Measurements from ENCODE around the gene PRELID3B.

The PRELID3B gene

DNA sequence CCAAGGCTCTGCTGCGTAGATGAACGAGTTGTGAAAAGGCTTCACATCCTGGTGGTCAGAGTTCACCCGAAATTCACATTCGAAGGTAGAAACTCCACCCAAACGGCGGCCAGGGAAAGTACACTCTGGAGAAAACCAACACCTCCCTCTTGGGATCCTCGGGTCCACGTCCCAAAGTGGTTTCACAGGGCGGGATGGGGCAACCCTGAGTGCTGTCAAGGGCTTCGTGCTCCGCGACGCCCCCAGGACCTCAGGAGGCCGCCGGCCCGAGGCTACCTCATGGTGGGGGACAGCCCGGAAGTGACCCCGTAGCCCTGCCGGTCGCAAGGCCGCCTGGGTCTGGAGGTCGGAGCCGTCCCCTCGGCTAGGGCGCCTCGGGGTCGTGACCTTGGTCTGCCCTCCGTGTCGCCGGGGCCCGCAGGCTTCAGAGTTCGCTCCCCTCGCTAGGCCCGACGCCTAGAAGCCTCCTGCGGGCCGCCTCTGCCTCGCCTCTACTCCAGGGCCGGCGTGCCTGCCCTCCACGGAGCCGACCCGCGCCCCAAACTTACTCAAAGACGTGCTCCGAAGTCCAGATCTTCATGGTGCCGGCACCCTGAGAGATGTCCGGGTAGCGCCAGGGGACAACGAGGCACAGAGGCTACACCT lies at the start of gene PRELID3B:
TSS of gene PRELID3B (minus strand) at position 636 of the 645 bp plus-strand sequence. CDS start at position 580, 56 bp downstream.
- DNase-seq: peak; percentile 49

- peak; percentile 84 for DNase-seq
These were observed 45.3 kb upstream of the PRELID3B start for GRCh38 chr20:59087829-59088433.

- no peak for DNase-seq
These were observed 44.3 kb upstream of the PRELID3B start for GRCh38 chr20:59086923-59087322.

- no peak for DNase-seq
These were observed 41.7 kb upstream of the PRELID3B start for GRCh38 chr20:59084041-59084850.

DNA sequence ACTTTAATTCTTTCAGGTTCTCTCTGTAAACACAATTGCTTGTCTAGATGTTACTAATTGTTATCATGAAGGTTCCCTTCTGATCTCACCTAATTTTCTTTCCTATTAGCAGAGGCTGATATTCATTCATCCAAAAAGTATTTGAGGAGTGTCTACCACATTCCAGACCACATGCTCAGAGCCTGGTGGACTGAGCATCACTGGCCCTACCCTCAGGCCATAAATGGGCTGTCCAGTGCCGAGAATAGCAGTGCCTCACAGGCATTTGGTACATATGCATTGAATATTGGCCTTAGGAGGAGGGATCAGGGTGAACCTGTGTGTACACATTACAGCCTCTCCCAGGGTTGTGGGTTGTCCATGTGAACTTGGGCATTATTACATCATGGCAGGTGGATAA lies 40.4 kb upstream of the PRELID3B start:
- DNase-seq: no peak

- DNase-seq: peak; percentile 38
These were observed 39.6 kb upstream of the PRELID3B start for GRCh38 chr20:59082077-59082740.

GRCh38 chr20:59081036-59081435 lies 38.5 kb upstream of the PRELID3B start:
- no peak for DNase-seq

DNA sequence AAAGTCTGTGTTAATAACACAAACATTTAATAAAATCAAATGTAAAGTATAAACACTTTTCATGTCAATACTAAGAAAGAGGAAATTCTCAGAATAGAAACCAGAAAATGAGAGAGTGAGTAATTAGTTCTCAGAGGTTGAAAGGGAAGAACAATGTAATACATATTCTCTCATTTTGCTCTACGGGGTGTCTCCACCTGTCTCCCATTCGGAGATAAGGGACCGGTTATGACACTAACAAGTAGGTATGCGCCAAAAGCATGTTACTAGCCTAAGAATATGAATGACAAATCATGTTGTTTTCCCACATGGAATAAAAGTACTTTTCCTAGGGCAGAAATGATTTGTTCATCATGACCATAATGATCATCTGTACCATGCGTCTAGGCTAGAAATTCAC lies 35.6 kb upstream of the PRELID3B start:
- DNase-seq: no peak

DNA sequence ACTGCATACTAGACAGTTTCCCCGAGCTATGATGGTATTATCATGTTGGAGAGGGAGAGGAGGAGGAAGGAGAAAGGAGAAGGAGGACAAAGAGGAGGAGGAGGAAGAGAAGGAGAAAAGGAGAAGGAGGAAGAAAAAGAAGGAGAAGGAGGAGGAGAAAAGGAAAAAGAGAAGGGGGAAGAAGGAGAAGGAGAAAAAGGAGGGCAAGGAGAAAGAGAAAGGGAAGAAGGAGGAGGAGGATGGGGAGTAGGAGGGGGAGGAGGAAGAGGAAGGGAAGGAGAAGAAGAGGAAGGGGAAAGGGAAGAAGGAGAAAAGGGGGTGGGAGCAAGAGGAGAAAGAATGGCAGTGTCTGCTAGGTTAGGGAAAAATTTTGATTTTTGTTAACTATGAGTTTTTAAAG lies 35.1 kb upstream of the PRELID3B start:
- no peak for DNase-seq

GRCh38 chr20:59075934-59076508 lies 33.4 kb upstream of the PRELID3B start:
- no peak for DNase-seq

GRCh38 chr20:59074456-59074855 lies 31.9 kb upstream of the PRELID3B start:
- DNase-seq: no peak

DNA sequence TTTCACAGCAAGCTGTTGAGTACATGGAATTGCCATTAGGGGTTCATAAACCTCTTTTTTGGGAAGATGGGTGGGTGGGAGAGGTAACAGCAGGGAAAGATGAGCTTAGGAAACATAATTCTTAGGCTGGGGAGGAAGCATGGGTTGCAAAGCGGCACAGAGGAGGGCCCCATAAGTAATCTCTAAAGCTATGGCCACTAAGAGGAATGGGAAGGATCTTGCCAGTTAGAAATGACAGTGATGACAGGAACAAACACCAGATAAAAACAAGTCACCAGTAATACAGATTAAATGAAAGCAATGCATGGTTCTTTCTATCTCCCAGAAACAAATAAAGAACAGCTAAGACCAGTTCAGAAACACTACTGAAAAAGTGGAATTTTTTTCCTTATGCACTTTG lies 31.0 kb upstream of the PRELID3B start:
- no peak for DNase-seq

- DNase-seq: no peak
These were observed 28.6 kb upstream of the PRELID3B start for GRCh38 chr20:59071216-59071615.

- DNase-seq: no peak
These were observed 26.4 kb upstream of the PRELID3B start for GRCh38 chr20:59069026-59069425.

DNA sequence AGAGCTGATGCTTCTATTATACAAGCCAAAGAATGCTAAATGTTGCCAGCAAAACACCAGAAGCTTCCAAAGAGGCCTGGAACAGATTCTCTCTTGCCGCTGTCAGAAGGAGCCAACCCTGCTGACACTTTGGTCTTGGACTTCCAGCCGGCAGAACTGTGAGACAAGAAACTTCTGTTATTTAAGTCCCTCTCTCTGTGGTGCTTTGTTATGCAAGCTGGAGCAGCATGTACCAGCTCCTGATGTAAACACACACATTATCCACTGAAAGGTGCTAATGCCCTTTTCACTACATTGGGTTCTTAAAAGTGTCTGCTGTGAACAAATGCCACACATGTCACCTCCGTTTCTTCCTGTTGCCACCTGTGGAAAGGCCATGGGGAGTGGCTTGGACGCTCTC lies 25.9 kb upstream of the PRELID3B start:
- DNase-seq: no peak

DNA sequence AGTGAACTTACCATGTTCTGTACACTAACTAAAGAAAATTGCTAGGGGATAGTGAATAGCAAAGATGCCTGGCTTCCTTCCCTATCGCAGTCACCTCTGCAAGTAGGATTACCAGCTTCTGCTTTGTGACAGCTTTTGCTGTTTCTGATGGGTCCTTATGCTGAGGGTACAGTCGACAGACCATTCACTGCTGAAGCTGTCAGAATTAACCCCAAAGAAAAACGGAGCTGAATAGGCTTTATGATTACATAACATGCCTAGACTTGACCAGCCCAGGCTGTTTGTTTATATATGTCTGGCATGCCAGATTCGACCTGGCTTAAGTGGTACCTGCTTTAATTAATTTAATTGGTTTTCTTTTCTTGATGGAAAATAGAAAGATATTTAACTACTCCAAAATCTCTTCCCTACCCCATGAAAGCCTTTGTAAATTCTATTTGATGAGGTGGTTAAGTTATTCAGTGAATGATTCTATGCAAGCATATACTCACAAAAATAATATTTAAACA lies 21.7 kb upstream of the PRELID3B start:
- no peak for DNase-seq

DNA sequence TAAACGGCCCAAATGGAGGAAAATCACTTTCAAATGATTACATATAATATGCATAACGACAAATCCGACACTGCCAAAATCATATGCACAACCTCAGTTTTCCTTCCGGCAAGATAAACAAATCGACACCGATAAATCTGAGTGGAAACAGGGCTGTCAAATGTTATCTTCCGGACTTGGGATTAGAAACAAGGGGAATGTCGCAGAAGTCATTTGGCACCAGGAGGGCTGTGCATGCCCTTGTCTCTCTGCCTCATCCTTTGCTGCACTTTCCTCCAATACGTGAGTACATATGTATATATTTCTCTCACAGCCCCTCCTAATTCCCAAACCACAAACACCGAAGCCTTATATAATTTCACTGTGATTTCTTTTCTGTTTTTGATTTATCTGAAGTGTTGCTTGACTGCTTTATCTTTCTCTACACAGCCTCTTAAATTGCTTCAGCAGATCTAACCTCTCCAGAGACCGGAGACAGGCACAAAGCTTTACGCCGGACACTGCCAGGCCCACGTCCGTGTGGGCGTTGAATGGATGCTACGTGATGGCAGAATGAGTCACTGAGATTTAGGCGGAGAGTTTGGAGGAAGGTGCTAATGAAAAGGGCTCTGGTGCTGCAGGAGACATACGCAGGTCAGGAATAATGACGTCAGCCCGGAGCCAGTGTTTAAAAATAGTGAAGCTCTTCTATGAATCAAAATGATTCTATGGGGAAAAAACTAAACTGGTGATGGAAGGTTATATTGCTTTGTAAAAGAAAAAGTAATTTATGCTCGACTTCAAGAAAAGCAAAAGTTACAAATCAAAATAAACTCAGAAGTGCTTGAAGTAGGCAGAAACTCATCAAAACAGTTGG lies 21.0 kb upstream of the PRELID3B start:
- DNase-seq: no peak

DNA sequence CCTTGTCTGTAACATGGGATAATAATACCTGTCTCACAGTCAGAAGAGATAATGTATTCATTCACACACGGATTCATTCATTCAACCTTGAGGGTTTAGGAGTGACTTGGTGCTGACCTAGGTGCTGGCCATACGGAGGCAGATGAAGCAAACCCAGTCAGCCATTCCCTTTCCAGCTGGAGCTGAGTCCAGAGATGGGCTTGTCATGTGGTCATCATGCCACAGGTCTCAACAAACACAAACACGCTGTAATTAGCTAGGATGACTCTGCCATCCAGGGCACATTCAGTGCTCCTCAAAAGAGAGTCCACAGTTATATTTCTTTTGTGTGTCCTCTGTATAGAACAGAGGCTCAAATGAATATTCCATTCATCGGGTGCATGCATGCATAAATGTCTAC lies 19.5 kb upstream of the PRELID3B start:
- no peak for DNase-seq

- peak; percentile 58 for DNase-seq
These were observed 12.7 kb upstream of the PRELID3B start for GRCh38 chr20:59055302-59055701.

DNA sequence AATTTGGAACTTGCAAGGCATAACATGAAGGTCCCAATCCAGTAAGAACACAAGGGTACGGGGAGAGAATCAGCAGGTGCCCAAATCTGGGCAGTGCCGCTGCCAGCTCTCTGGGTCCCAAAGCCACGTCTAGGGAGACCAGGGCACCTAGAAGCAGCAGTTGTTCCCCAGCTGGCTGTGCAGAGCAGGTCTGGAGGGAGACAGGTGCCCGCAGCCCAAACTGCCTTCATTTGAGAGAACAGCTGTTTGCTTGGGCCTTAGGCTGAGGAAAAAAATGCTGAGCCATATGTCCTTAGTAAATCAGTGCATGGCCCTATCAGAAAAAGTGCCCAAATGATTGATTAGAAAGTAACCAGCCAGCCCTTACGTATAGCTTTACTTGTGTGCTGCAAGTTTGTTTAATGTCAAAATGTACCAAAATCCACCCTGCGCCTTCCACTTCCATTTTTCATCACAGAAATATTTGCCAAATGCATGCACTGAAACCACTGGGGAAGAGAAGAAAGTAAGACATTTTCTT lies 9.1 kb upstream of the PRELID3B start:
- DNase-seq: no peak

- DNase-seq: no peak
These were observed 7.9 kb upstream of the PRELID3B start for GRCh38 chr20:59050437-59050836.

GRCh38 chr20:59048681-59049030 lies 6.1 kb upstream of the PRELID3B start:
- DNase-seq: no peak
